ENCODE measurements around the gene FRAS1. TPM values are rescaled to one million over a fixed set of nuclear protein-coding genes. Genes with fewer than 3 reads are reported as not detected.

The FRAS1 gene
- total and polyA plus RNA-seq, 2 donors (not counting 1 experiment from before 2014, with no cell fraction given) = 0.30 to 0.66 TPM

DNA sequence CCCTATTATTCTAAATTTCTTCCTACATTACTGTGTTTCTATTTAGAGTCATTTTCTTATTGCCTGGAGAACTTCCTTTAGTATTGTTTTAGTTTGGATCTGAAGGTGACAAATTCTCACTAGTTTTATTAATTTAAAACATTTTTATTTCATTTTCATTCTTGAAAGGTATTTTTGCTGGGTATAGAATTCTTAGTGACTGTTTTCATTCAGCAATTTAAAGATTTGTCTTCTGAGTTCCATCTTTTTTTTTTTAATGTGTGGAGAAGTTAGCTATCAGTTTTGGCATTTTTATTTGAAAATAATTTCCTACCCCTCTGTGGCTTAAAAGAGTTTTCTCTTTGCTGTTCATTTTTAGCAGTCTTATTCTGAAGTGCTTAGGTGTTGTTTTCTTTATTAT lies 169.2 kb downstream of the FRAS1 start:
- Histone ChIP-seq H4K20me1 (ENCODE audit: control insufficient read depth, extremely low read depth, insufficient read depth, low read length) (no peaks in the 10 kb centered on the region), H3K27ac (ENCODE audit: insufficient read depth, low read length) (no peak overlapping the region), H3K79me2 (ENCODE audit: control insufficient read depth, insufficient read depth, low read length) (no peaks in the 10 kb centered on the region), H3K4me1 (ENCODE audit: control insufficient read depth, extremely low read depth, insufficient read depth, low read length) (no peaks in the 10 kb centered on the region), H3K27me3 (ENCODE audit: control insufficient read depth, insufficient read depth, low read length) (no peaks in the 10 kb centered on the region), H3K4me2 (ENCODE audit: extremely low read depth, insufficient read depth, low read length) (no peak overlapping the region), H3K36me3 (ENCODE audit: control insufficient read depth, insufficient read depth, low read length) (no peaks in the 10 kb centered on the region), H3K4me3 (replicated peaks in 1 of 4; ENCODE audit: control extremely low read depth in 1 of 4, insufficient read depth in 1 of 4, low read depth in 3 of 4, low read length in 4 of 4) (no peak overlapping the region), H3K9me3 (ENCODE audit: control insufficient read depth, insufficient read depth, low read depth, low read length) (no peaks in the 10 kb centered on the region), H2AFZ (ENCODE audit: low read length) (no peak overlapping the region), H3K9ac (ENCODE audit: insufficient read depth, low read length) (no peak overlapping the region)
- DNase-seq (ENCODE audit: low read depth in 2 of 2) = no peak
- TF ChIP-seq, protein P1, sequence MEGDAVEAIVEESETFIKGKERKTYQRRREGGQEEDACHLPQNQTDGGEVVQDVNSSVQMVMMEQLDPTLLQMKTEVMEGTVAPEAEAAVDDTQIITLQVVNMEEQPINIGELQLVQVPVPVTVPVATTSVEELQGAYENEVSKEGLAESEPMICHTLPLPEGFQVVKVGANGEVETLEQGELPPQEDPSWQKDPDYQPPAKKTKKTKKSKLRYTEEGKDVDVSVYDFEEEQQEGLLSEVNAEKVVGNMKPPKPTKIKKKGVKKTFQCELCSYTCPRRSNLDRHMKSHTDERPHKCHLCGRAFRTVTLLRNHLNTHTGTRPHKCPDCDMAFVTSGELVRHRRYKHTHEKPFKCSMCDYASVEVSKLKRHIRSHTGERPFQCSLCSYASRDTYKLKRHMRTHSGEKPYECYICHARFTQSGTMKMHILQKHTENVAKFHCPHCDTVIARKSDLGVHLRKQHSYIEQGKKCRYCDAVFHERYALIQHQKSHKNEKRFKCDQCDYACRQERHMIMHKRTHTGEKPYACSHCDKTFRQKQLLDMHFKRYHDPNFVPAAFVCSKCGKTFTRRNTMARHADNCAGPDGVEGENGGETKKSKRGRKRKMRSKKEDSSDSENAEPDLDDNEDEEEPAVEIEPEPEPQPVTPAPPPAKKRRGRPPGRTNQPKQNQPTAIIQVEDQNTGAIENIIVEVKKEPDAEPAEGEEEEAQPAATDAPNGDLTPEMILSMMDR (conservative IDR thresholded peaks at IDR 0.05 in 1 of 2, IDR thresholded peaks at IDR 0.05 in 1 of 2; ENCODE audit: low read depth in 1 of 2, low read length in 2 of 2) = no peak
- TF ChIP-seq EZH2 (IDR thresholded peaks at IDR 0.05; ENCODE audit: low read length, missing control alignments) = no peak

DNA sequence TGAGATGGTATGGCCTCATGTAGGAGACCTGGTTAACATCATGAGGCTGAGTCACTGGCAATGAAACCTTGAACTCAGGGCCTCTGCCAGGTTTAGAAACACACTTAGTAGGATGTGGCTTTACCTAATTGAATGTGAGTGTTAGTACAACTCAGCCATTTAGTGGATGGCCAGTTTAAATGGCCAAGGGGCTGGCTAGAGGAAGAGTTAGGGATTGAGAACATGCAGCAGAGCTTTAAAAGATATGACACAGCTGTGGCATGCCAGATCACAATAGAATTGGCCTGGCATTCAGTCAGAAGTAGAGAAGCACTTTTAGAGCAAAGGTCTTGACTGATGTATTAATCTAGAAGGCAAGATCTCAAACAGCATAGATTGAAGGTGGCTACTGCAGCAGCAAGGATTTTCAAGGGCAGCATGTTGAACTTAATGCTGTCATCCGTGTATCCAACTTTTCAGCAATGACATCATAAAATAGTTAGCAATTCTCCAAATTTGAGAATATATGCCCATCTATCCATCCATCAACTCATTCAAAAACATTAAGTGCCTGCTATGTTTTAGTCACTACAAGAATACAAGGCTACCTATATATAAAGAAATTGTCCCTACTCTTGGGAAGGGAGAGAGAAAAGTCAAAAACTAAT lies 170.4 kb downstream of the FRAS1 start:
- H3K27me3 ChIP-seq (ENCODE audit: control insufficient read depth, insufficient read depth, low read length) = no peaks in the 10 kb centered on the region
- no peak overlapping the region for H2AFZ ChIP-seq (ENCODE audit: low read length)
- H3K4me2 ChIP-seq (ENCODE audit: extremely low read depth, insufficient read depth, low read length) = no peak overlapping the region
- no peaks in the 10 kb centered on the region for H3K79me2 ChIP-seq (ENCODE audit: control insufficient read depth, insufficient read depth, low read length)
- H3K9me3 ChIP-seq (ENCODE audit: control insufficient read depth, insufficient read depth, low read depth, low read length) = no peaks in the 10 kb centered on the region
- H3K9ac ChIP-seq (ENCODE audit: insufficient read depth, low read length) = no peak overlapping the region
- TF ChIP-seq, protein P1 (conservative IDR thresholded peaks at IDR 0.05 in 1 of 2, IDR thresholded peaks at IDR 0.05 in 1 of 2; ENCODE audit: low read depth in 1 of 2, low read length in 2 of 2) = no peak
- no peak for TF ChIP-seq EZH2 (IDR thresholded peaks at IDR 0.05; ENCODE audit: low read length, missing control alignments)
- H3K36me3 ChIP-seq (ENCODE audit: control insufficient read depth, insufficient read depth, low read length) = no peaks in the 10 kb centered on the region
- no peak overlapping the region for H3K27ac ChIP-seq (ENCODE audit: insufficient read depth, low read length)
- no peak overlapping the region for H3K4me3 ChIP-seq (replicated peaks in 1 of 4; ENCODE audit: control extremely low read depth in 1 of 4, insufficient read depth in 1 of 4, low read depth in 3 of 4, low read length in 4 of 4)
- no peaks in the 10 kb centered on the region for H4K20me1 ChIP-seq (ENCODE audit: control insufficient read depth, extremely low read depth, insufficient read depth, low read length)
- H3K4me1 ChIP-seq (ENCODE audit: control insufficient read depth, extremely low read depth, insufficient read depth, low read length) = no peaks in the 10 kb centered on the region
- no peak for DNase-seq (ENCODE audit: low read depth in 2 of 2)

DNA sequence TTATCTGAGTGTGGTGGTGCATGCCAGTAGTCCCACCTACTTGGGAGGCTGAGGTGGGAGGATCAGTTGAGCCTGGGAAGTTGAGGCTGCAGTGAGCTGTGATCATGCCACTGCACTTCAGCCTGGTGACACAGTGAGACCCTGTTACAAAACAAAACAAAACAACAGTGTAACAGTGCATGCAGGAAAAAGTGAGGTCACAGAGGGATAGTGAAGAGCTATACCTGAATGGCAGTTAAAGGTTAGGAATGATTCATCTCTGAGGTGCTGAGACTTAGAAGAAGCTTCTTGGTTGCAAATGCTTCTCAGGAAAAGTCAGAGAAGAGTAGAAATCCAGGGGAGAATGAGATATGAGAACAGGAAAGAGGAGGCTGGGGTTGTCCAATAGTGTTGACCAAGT lies 178.7 kb downstream of the FRAS1 start:
- no peaks in the 10 kb centered on the region for H3K36me3 ChIP-seq (ENCODE audit: control insufficient read depth, insufficient read depth, low read length)
- no peaks in the 10 kb centered on the region for H3K9me3 ChIP-seq (ENCODE audit: control insufficient read depth, insufficient read depth, low read depth, low read length)
- H3K4me2 ChIP-seq (ENCODE audit: extremely low read depth, insufficient read depth, low read length) = no peak overlapping the region
- TF ChIP-seq, protein P1 (conservative IDR thresholded peaks at IDR 0.05 in 1 of 2, IDR thresholded peaks at IDR 0.05 in 1 of 2; ENCODE audit: low read depth in 1 of 2, low read length in 2 of 2) = no peak
- TF ChIP-seq EZH2 (IDR thresholded peaks at IDR 0.05; ENCODE audit: low read length, missing control alignments) = no peak
- no peak overlapping the region for H3K4me3 ChIP-seq (replicated peaks in 1 of 4; ENCODE audit: control extremely low read depth in 1 of 4, insufficient read depth in 1 of 4, low read depth in 3 of 4, low read length in 4 of 4)
- H3K27ac ChIP-seq (ENCODE audit: insufficient read depth, low read length) = no peak overlapping the region
- H4K20me1 ChIP-seq (ENCODE audit: control insufficient read depth, extremely low read depth, insufficient read depth, low read length) = no peaks in the 10 kb centered on the region
- H2AFZ ChIP-seq (ENCODE audit: low read length) = no peak overlapping the region
- no peak overlapping the region for H3K9ac ChIP-seq (ENCODE audit: insufficient read depth, low read length)
- H3K27me3 ChIP-seq (ENCODE audit: control insufficient read depth, insufficient read depth, low read length) = no peaks in the 10 kb centered on the region
- no peaks in the 10 kb centered on the region for H3K4me1 ChIP-seq (ENCODE audit: control insufficient read depth, extremely low read depth, insufficient read depth, low read length)
- no peak for DNase-seq (ENCODE audit: low read depth in 2 of 2)
- H3K79me2 ChIP-seq (ENCODE audit: control insufficient read depth, insufficient read depth, low read length) = no peaks in the 10 kb centered on the region

All from fibroblast of lung (primary cell).